Right lung (tissue), 5 donors: Measurements from ENCODE around the gene TBXT. TPM values are rescaled to one million over a fixed set of nuclear protein-coding genes. Genes with fewer than 3 reads are reported as not detected.

ENCODE experiments used
- DNase-seq, 2 donors: peaks; one replicate each; pipeline ENCODE4 v3.0.0-alpha.2; 2013
- polyA plus RNA-seq, 5 donors: library from polyadenylated mRNA; unstranded; fragments of 120-200 nt; gene quantifications; one replicate each; pipeline versions ENCODE4 v1.2.1 to v1.2.3, GENCODE V29; 2013; ENCODE audit warnings: inconsistent platforms in 1 of 5, low replicate concordance in 1 of 5; ENCODE audit not compliant: insufficient read length in 5 of 5, insufficient read depth in 1 of 5

The TBXT gene
- polyA plus RNA-seq, 5 donors = not detected

DNA sequence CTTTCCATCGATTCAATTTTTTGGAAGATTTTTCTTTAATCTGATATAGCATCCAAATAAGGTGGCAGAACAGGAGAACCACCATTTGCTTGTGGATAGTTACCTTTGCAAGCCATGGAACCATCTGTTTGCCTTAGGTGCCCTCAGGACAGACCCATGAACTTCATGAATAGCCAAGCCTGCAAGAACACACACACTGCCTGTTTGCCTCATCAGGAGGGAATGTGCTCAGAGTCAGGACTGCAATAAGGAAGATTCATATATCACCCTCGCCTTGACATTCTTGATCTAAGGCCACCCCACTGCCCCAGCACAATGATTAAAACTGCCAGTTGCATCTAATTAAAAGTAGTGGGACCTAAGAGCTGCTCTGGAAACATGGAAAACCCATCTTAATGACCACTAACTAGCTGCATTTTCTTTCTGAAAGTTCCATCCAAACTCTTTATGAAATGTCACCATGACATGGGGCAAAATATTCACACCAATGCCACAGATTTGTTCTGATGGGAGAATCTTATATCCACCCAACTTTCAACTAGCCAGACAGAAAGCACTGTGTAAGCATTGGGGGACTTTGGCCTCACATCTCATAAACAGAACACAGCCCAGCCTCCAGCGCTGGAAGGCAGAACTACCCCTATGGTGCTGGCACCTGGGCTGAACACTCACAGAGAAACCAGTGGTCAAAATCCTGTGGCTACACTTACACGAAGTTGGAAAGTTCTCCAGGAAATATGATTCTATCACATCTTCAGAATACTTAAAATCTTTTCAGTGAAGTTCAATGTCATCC is 48.3 kb downstream of the TBXT start:
- no peak for DNase-seq

DNA sequence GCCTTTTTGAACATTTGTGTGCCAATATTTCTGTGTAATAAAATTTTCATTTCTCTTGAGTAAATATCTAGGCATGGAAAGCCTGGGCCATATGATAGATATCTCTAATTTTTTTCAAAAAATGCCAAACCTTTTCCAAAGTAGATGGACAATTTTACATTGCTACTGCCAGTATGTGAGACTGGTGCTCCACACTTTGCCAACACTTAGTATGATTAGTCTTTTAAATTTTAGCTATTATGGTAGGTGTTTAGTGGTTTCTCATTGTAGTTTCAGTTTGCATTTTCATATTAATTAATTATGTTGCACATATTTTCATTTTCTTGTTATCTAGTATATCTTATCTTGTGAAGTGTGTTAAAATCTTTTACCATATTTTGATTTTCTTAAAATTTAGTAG is 52.0 kb downstream of the TBXT start:
- DNase-seq = no peak

DNA sequence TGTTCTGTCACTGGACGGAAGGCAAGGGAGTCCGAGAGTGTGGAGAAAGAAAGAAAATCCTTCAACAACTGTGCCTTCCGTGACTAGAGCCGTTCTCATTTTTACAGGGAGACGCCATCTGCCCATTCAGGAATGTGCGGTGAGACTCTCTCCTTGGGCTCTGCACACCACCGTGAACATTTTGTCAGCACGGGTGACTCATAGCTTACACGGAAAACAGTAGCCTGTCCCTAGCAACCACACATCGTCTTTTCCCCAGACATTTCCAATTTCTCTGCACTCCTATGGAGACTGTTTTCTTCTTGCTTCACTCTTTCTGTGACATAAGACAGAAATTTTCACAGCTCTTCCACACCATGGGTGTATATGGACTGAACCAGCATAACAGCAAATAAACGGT is 55.1 kb downstream of the TBXT start:
- no peak for DNase-seq

DNA sequence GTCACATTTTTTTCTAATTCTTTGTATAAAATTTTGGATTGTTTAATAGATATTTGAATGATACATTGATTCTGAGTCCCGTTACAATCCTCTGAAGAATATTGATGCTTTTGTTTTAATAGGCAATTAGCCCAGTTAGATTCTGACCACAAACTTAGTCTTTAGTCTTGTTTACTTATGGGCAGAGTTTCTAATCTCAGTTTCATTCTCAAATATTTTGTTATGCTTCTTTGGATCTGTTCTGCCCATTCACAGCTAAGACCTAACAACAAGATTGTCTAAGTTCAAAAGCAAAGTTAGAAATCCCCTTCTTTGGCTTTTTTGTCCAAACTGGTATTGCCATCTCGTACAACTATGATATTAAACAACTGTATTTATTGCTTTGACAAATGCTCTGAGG is 58.0 kb downstream of the TBXT start:
- no peak for DNase-seq

Other genes with a start within 250 kb of the TBXT start
- under 1 TPM; 0.21 to 0.88 (median 0.43) TPM for gene PRR18, start 140.5 kb upstream of the TBXT start, polyA plus RNA-seq
- gene SFT2D1, start 174.7 kb upstream of the TBXT start, polyA plus RNA-seq = 10 to 100 TPM; 51.8 to 67.9 (median 59.1) TPM
- gene MPC1, start 215.1 kb upstream of the TBXT start, polyA plus RNA-seq = 10 to 100 TPM; 38.7 to 49.8 (median 44.0) TPM